Testis (tissue), 3 donors: ENCODE measurements around the gene XPNPEP1. TPM values are rescaled to one million over a fixed set of nuclear protein-coding genes. Genes with fewer than 3 reads are reported as not detected.

Source experiments
- DNase-seq: peaks from one replicate; pipeline ENCODE4 v3.0.0-alpha.2; 2019
- H3K27ac ChIP-seq, 2 donors: fragments of 200-600 bp; sonication (generic); one replicate each; pipeline ENCODE4 v1.5.1; 2019
- H3K27me3 ChIP-seq: fragments of 200-600 bp; sonication (generic); one replicate; pipeline ENCODE4 v1.5.1; 2019
- H3K36me3 ChIP-seq: fragments of 200-600 bp; sonication (generic); one replicate; pipeline ENCODE4 v1.5.1; 2017; ENCODE audit warnings: low read depth; ENCODE audit errors: missing control alignments
- H3K4me1 ChIP-seq: fragments of 200-600 bp; sonication (generic); one replicate; pipeline ENCODE4 v1.5.1; 2019
- H3K4me3 ChIP-seq, 2 donors: fragments of 200-600 bp; sonication (generic); one replicate each; pipeline ENCODE4 v1.5.1; 2017 to 2019
- H3K9me3 ChIP-seq: fragments of 200-600 bp; sonication (generic); one replicate; pipeline ENCODE4 v1.5.1; 2017
- POLR2A ChIP-seq: fragments of 450-650 bp; IDR thresholded peaks from one replicate; pipeline ENCODE4 v1.6.1; 2017; ENCODE audit warnings: antibody characterized with exemption, mild to moderate bottlenecking, moderate library complexity
- WGBS, 2 donors: methylation state at CpG; one replicate each; pipeline ENCODE4 v1.1.5; 2018; 5-methylcytosine and 5-hydroxymethylcytosine counted together
- intact Hi-C: fragments of 100-400 bp; cut with DNase I; formaldehyde crosslinking; loops from one replicate; pipeline ENCODE4 v1.15.1; 2023; ENCODE audit warnings: low total_unique reads
- polyA plus RNA-seq: library from polyadenylated mRNA; stranded (reverse); fragments of 350-450 nt; fragmentation: Illumina TruSeq; extraction: RNeasy Lipid Tissue Mini Kit (QIAGEN cat#74804); gene quantifications from one replicate; pipeline ENCODE4 v1.2.3, GENCODE V29; 2014; ENCODE audit warnings: low read depth, low replicate concordance; ENCODE audit not compliant: insufficient read depth
- total RNA-seq, 2 donors: library from RNA; depleted of rRNA; stranded (reverse); fragments of >200 nt; gene quantifications; one replicate each; pipeline ENCODE4 v1.2.3, GENCODE V29; 2016
- TF ChIP-seq, protein P1 (sequence below), 3 experiments: fragments of 450-650 bp in 2 of 3; fragments of 200-600 bp in 1 of 3; sonication (generic) in 1 of 3; IDR thresholded peaks; one replicate each; pipeline ENCODE4 v1.5.1; 2016 to 2019; ENCODE audit warnings: antibody characterized with exemption in 3 of 3, mild to moderate bottlenecking in 2 of 3, moderate library complexity in 1 of 3

The XPNPEP1 gene
- total and polyA plus RNA-seq, 3 donors from 2014 or later: 55.5 to 118 (median 90.2) TPM

- Histone ChIP-seq H3K4me3 (no peak overlapping the region), H3K27me3 (no peaks in the 10 kb centered on the region), H3K4me1 (peaks cover 30% of the 10 kb centered on the region), H3K36me3 (no peaks in the 10 kb centered on the region), H3K27ac (peak overlapping the region; percentile 69 to 84), H3K9me3 (no peaks in the 10 kb centered on the region)
- intact Hi-C loops: no loop called here
- no peak for TF ChIP-seq POLR2A
- TF ChIP-seq, protein P1, sequence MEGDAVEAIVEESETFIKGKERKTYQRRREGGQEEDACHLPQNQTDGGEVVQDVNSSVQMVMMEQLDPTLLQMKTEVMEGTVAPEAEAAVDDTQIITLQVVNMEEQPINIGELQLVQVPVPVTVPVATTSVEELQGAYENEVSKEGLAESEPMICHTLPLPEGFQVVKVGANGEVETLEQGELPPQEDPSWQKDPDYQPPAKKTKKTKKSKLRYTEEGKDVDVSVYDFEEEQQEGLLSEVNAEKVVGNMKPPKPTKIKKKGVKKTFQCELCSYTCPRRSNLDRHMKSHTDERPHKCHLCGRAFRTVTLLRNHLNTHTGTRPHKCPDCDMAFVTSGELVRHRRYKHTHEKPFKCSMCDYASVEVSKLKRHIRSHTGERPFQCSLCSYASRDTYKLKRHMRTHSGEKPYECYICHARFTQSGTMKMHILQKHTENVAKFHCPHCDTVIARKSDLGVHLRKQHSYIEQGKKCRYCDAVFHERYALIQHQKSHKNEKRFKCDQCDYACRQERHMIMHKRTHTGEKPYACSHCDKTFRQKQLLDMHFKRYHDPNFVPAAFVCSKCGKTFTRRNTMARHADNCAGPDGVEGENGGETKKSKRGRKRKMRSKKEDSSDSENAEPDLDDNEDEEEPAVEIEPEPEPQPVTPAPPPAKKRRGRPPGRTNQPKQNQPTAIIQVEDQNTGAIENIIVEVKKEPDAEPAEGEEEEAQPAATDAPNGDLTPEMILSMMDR (IDR thresholded peaks at IDR 0.05): no peak
- 33 to 39% methylated on average over 14 of the region's 14 CpGs for WGBS, 2 donors
- DNase-seq: peak; percentile 77
Observed at GRCh38 chr10:109968953-109969759, 45.8 kb upstream of the XPNPEP1 start.

DNA sequence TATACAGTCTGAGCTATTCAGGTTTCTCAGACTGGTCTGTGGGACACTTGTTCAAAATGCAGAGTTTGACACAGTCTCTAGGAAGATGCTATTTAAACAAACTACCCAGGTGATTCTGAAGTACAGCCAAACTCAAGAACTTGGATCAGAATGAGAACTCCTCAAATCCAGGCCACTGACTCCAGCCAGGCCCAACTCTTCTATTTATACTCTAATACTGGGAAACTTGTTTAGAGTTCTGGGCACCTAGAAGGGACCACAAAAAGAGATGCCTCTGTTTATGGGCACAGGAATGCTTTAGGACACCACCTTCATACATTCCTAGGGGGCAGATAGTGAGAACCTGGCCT, 44.4 kb upstream of the XPNPEP1 start:
- Histone ChIP-seq H3K27me3 (no peaks in the 10 kb centered on the region), H3K36me3 (no peaks in the 10 kb centered on the region), H3K4me1 (peaks cover 30% of the 10 kb centered on the region), H3K27ac (peak overlapping the region; percentile 31 to 54), H3K4me3 (no peak overlapping the region), H3K9me3 (no peaks in the 10 kb centered on the region)
- DNase-seq: no peak
- TF ChIP-seq POLR2A: no peak
- TF ChIP-seq, protein P1 (IDR thresholded peaks at IDR 0.05): no peak
- intact Hi-C loops: no loop called here

DNA sequence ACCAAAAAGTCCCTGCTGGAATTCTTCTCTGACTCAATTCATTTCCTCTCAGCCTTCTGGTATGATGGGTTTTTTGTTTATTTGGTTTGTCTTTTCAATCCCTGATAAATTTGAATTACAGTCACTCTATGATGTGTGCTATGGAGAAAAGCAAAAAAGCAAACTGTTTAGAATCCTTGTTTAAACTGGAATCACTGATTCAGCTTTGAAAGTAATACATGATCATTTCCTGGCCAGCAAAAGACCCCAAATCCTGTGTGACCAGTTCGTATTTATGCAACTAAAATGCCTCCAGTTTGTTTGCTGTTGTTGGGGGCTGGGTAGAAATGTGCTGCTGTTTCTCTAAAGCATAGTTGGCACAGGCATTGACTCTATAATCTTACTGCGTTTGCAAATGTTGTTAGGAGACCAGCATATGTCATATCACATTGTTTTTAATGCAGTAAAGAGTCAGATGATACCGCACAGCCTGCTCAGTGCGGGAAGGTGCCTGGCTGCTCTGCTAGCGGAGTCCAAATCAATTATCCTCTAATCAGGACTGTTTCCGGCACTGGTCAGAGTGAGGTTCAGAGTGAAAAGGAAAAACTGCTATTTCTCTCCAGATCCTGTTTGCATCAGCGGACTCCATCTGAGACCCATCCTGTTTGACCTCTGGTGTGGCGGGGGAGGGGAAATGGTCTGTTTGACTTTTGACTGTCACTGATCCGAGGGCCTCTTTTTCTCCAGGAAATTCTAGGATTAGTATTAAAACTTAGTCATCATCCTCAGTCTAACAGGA, 43.8 kb upstream of the XPNPEP1 start:
- Histone ChIP-seq H3K9me3 (no peaks in the 10 kb centered on the region), H3K27me3 (no peaks in the 10 kb centered on the region), H3K4me1 (peaks cover 35% of the 10 kb centered on the region), H3K36me3 (no peaks in the 10 kb centered on the region), H3K27ac (peak overlapping the region; percentile 31 to 54), H3K4me3 (no peak overlapping the region)
- TF ChIP-seq POLR2A: no peak
- TF ChIP-seq, protein P1 (IDR thresholded peaks at IDR 0.05): no peak
- intact Hi-C loops: no loop called here
- no peak for DNase-seq
- 42 to 49% methylated on average over 9 of the region's 9 CpGs for WGBS, 2 donors

- Histone ChIP-seq H3K4me1 (peaks cover 38% of the 10 kb centered on the region), H3K4me3 (no peak overlapping the region)
- intact Hi-C loops: no loop called here
Observed at GRCh38 chr10:109964318-109964717, 41.0 kb upstream of the XPNPEP1 start.

More at GRCh38 chr10:109964318-109964717, 41.0 kb upstream of the XPNPEP1 start:
- H3K36me3 ChIP-seq: no peaks in the 10 kb centered on the region
- no peak for DNase-seq
- H3K27me3 ChIP-seq: no peaks in the 10 kb centered on the region
- 80 to 89% methylated on average over 10 of the region's 10 CpGs for WGBS, 2 donors
- H3K27ac ChIP-seq: no peak overlapping the region
- TF ChIP-seq, protein P1 (IDR thresholded peaks at IDR 0.05): no peak
- no peak for TF ChIP-seq POLR2A
- no peaks in the 10 kb centered on the region for H3K9me3 ChIP-seq
